ACC112 (cell line): ENCODE data around the gene ARHGEF1.

Experiments used
- H2AFZ ChIP-seq: fragments of 200-600 bp; sonication (generic); one replicate; pipeline ENCODE4 v1.6.0; 2017; ENCODE audit warnings: antibody characterized with exemption, low read length; ENCODE audit not compliant: unreplicated experiment
- H3K27ac ChIP-seq: fragments of 200-600 bp; sonication (generic); 2 replicates; pipeline ENCODE4 v1.5.1; 2014; ENCODE audit warnings: low read depth, mild to moderate bottlenecking, antibody characterized with exemption, low read length, moderate library complexity
- H3K27me3 ChIP-seq: fragments of 200-600 bp; sonication (generic); 2 replicates; pipeline ENCODE4 v1.6.1; 2014; ENCODE audit warnings: mild to moderate bottlenecking, antibody characterized with exemption, low read length, moderate library complexity, mixed read lengths; ENCODE audit not compliant: insufficient read depth
- H3K36me3 ChIP-seq: fragments of 200-600 bp; sonication (generic); 2 replicates; pipeline ENCODE4 v1.6.1; 2016; ENCODE audit warnings: mild to moderate bottlenecking, antibody characterized with exemption, low read length, moderate library complexity, mixed read lengths; ENCODE audit not compliant: insufficient read depth
- H3K4me1 ChIP-seq: fragments of 200-600 bp; sonication (generic); one replicate; pipeline ENCODE4 v1.6.1; 2016; ENCODE audit warnings: low read length, mixed read lengths; ENCODE audit not compliant: insufficient read depth, unreplicated experiment, control insufficient read depth
- H3K4me3 ChIP-seq: fragments of 200-600 bp; sonication (generic); 2 replicates; pipeline ENCODE4 v1.5.1; 2014; ENCODE audit warnings: mild to moderate bottlenecking, low read depth, low read length
- H3K79me2 ChIP-seq: fragments of 200-600 bp; sonication (generic); one replicate; pipeline ENCODE4 v1.6.0; 2016; ENCODE audit warnings: low read length; ENCODE audit not compliant: control insufficient read depth, unreplicated experiment, insufficient read depth

Gene ARHGEF1

GRCh38 chr19:41955521-41955920 lies 72.5 kb downstream of the ARHGEF1 start:
- Histone ChIP-seq H3K27me3 (no peaks in the 10 kb centered on the region), H3K27ac (no peak overlapping the region), H3K36me3 (no peaks in the 10 kb centered on the region), H3K79me2 (no peaks in the 10 kb centered on the region), H3K4me3 (no peak overlapping the region), H3K4me1 (peaks cover 7% of the 10 kb centered on the region), H2AFZ (no peak overlapping the region)

- H3K36me3 ChIP-seq: no peaks in the 10 kb centered on the region
- no peaks in the 10 kb centered on the region for H3K27me3 ChIP-seq
Measured at GRCh38 chr19:41956621-41957020, 73.6 kb downstream of the ARHGEF1 start.

More at GRCh38 chr19:41956621-41957020, 73.6 kb downstream of the ARHGEF1 start:
- Histone ChIP-seq H3K27ac (no peak overlapping the region), H3K4me1 (peaks cover 7% of the 10 kb centered on the region), H3K4me3 (no peak overlapping the region), H2AFZ (no peak overlapping the region), H3K79me2 (no peaks in the 10 kb centered on the region)
